Caco-2 (cell line): ENCODE data around the gene OR2A2. TPM values are rescaled to one million over a fixed set of nuclear protein-coding genes. Genes with fewer than 3 reads are reported as not detected.

Experiments used
- BruUV-seq: library from RNA; stranded (reverse); fragments of 400-500 nt; replicated peaks from 2 replicates; lab custom pipeline; 2021; lab: Mats Ljungman, UMichigan
- CTCF ChIA-PET: fragments of 300-600 bp; sonication (Branson Sonifier 250); formaldehyde crosslinking; loops from one replicate; lab custom pipeline; 2022; ENCODE audit warnings: antibody characterized with exemption; lab: Charles Lee
- POLR2A ChIA-PET: fragments of 300-600 bp; sonication (Branson Sonifier 250); formaldehyde crosslinking; loops from one replicate; lab custom pipeline; 2022; ENCODE audit warnings: antibody characterized with exemption; lab: Charles Lee
- DNase-seq, 2 experiments: peaks; one replicate each; pipeline versions ENCODE4 v3.0.0 to v3.0.0-alpha.2; 2020 to 2022
- H3K27me3 ChIP-seq: replicated peaks from 2 replicates; pipeline ENCODE4 v1.6.0; 2011; ENCODE audit warnings: low read length; ENCODE audit not compliant: control insufficient read depth, insufficient read depth
- H3K36me3 ChIP-seq: 2 replicates; pipeline ENCODE4 v1.5.1; 2011; ENCODE audit warnings: low read length; ENCODE audit not compliant: control insufficient read depth, insufficient read depth
- H3K4me1 ChIP-seq: fragments of 250-450 bp; sonication (Bioruptor Pico); 2 replicates; pipeline ENCODE4 v1.5.1; 2020; ENCODE audit warnings: mild to moderate bottlenecking
- H3K4me3 ChIP-seq: 2 replicates; pipeline ENCODE4 v1.5.1; 2011; ENCODE audit warnings: low read depth, mild to moderate bottlenecking, control low read depth, low read length
- H3K9me3 ChIP-seq: fragments of 250-450 bp; sonication (Bioruptor Pico); 2 replicates; pipeline ENCODE4 v1.5.1; 2020; ENCODE audit warnings: mild to moderate bottlenecking, moderate library complexity
- H3K27ac Mint-ChIP-seq: one replicate; pipeline ENCODE4 v1.8.0; 2022; ENCODE audit warnings: mixed read lengths; ENCODE audit not compliant: unreplicated experiment
- H3K27me3 Mint-ChIP-seq: one replicate; pipeline ENCODE4 v1.8.0; 2022; ENCODE audit warnings: mixed read lengths; ENCODE audit not compliant: insufficient read depth, unreplicated experiment
- H3K36me3 Mint-ChIP-seq: one replicate; pipeline ENCODE4 v1.8.0; 2022; ENCODE audit warnings: mild to moderate bottlenecking, mixed read lengths; ENCODE audit not compliant: insufficient read depth, unreplicated experiment
- H3K4me1 Mint-ChIP-seq: one replicate; pipeline ENCODE4 v1.8.0; 2022; ENCODE audit warnings: low read depth, mixed read lengths; ENCODE audit not compliant: unreplicated experiment
- H3K4me3 Mint-ChIP-seq: one replicate; pipeline ENCODE4 v1.8.0; 2022; ENCODE audit warnings: mild to moderate bottlenecking, moderate library complexity, mixed read lengths; ENCODE audit not compliant: unreplicated experiment
- H3K9me3 Mint-ChIP-seq: one replicate; pipeline ENCODE4 v1.8.0; 2022; ENCODE audit warnings: mixed read lengths; ENCODE audit not compliant: unreplicated experiment
- intact Hi-C: fragments of 100-400 bp; cut with micrococcal nuclease; formaldehyde crosslinking; loops from one replicate; pipeline ENCODE4 v1.10.0; 2022; ENCODE audit not compliant: unreplicated experiment
- total RNA-seq: library from RNA; stranded (reverse); gene quantifications from 2 replicates; pipeline ENCODE4 v1.2.3, GENCODE V29; 2022
- TF ChIP-seq, protein P1 (sequence below), 2 experiments: fragments of 200-600 bp in 1 of 2; IDR thresholded peaks; 1 replicate in 1 of 2; 2 replicates in 1 of 2; pipeline versions ENCODE4 v1.5.1 to v1.8.0; 2011 to 2022; ENCODE audit warnings: antibody characterized with exemption in 1 of 2, control low read depth in 1 of 2, inconsistent platforms in 1 of 2, low read depth in 1 of 2, low read length in 1 of 2, mild to moderate bottlenecking in 1 of 2, moderate library complexity in 1 of 2; ENCODE audit not compliant: insufficient read depth in 1 of 2, severe bottlenecking in 1 of 2, unreplicated experiment in 1 of 2

The OR2A2 gene
- total RNA-seq, 1 experiment from 2014 or later, result not detected

DNA sequence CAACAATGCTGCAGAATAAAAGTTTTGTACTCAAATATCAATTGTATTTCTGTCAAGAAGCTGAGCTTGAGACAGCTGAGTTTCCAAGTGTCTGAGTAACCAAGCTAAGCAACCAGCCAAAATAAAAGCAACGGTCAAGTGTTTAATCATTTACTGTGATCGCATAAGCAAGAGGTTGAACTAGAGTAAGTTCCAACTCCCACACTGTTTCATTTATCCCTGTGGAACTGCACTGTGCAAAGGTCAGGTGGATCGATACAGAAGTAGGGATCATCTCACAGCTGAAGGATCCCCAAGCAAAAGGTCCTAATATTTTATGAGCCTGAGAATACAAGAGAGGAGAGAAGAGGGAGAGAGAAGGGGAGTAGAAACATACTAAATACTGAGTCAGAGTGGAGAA is 35.0 kb downstream of the OR2A2 start:
- ChIA-PET POLR2A (no interaction called here), CTCF (no interaction called here)
- TF ChIP-seq, protein P1, sequence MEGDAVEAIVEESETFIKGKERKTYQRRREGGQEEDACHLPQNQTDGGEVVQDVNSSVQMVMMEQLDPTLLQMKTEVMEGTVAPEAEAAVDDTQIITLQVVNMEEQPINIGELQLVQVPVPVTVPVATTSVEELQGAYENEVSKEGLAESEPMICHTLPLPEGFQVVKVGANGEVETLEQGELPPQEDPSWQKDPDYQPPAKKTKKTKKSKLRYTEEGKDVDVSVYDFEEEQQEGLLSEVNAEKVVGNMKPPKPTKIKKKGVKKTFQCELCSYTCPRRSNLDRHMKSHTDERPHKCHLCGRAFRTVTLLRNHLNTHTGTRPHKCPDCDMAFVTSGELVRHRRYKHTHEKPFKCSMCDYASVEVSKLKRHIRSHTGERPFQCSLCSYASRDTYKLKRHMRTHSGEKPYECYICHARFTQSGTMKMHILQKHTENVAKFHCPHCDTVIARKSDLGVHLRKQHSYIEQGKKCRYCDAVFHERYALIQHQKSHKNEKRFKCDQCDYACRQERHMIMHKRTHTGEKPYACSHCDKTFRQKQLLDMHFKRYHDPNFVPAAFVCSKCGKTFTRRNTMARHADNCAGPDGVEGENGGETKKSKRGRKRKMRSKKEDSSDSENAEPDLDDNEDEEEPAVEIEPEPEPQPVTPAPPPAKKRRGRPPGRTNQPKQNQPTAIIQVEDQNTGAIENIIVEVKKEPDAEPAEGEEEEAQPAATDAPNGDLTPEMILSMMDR (IDR thresholded peaks at IDR 0.05; ENCODE audit: insufficient read depth in 1 of 2, low read depth in 1 of 2, low read length in 1 of 2, severe bottlenecking in 1 of 2, unreplicated experiment in 1 of 2), result no peak
- Histone ChIP-seq H3K27me3 (no peaks in the 10 kb centered on the region), H3K4me3 (no peak overlapping the region), H3K4me1 (no peaks in the 10 kb centered on the region), H3K36me3 (no peaks in the 10 kb centered on the region), H3K9me3 (peaks cover 22% of the 10 kb centered on the region)
- H3K4me3 Mint-ChIP-seq, result no peak overlapping the region
- no peak overlapping the region for H3K27ac Mint-ChIP-seq
- H3K4me1 Mint-ChIP-seq, result no peaks in the 10 kb centered on the region
- no peaks in the 10 kb centered on the region for H3K27me3 Mint-ChIP-seq
- intact Hi-C loops, result no loop called here
- no peak for DNase-seq
- peaks cover 56% of the 10 kb centered on the region for H3K9me3 Mint-ChIP-seq
- no TSS peak for BruUV-seq
- no peaks in the 10 kb centered on the region for H3K36me3 Mint-ChIP-seq

- peaks cover 4% of the 10 kb centered on the region for H3K27me3 Mint-ChIP-seq
- BruUV-seq, result no TSS peak
Observed at GRCh38 chr7:144148224-144148827, 38.9 kb downstream of the OR2A2 start.

DNA sequence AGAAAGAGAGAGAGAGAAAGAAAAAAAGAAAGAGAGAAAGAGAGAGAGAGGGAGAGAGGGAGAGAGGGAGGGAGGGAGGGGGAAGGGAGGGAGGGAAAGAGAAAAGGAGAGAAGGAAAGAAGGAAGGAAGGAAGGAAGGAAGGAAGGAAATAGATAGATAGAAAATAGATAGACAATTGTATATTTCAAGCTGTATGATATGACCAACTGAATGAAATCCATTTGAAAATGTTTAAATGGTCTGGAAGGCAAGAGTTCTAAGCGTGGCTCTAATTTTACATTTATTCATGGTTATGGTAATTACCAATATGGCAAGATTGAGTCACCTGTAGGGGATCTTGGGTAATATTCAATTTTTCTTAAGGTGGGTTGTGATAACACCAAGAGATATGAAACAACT is 49.5 kb downstream of the OR2A2 start:
- Mint-ChIP-seq H3K4me1 (no peaks in the 10 kb centered on the region), H3K27me3 (peaks cover 18% of the 10 kb centered on the region), H3K9me3 (no peaks in the 10 kb centered on the region), H3K4me3 (no peak overlapping the region), H3K27ac (no peak overlapping the region), H3K36me3 (no peaks in the 10 kb centered on the region)
- no peaks in the 10 kb centered on the region for H3K27me3 ChIP-seq
- no peaks in the 10 kb centered on the region for H3K36me3 ChIP-seq
- intact Hi-C loops, result no loop called here
- TF ChIP-seq, protein P1 (IDR thresholded peaks at IDR 0.05; ENCODE audit: insufficient read depth in 1 of 2, low read depth in 1 of 2, low read length in 1 of 2, severe bottlenecking in 1 of 2, unreplicated experiment in 1 of 2), result no peak
- CTCF ChIA-PET, result no interaction called here
- no peak overlapping the region for H3K4me3 ChIP-seq
- no peak for DNase-seq
- no peaks in the 10 kb centered on the region for H3K9me3 ChIP-seq
- H3K4me1 ChIP-seq, result no peaks in the 10 kb centered on the region
- POLR2A ChIA-PET, result no interaction called here
- no TSS peak for BruUV-seq

More at GRCh38 chr7:144148224-144148827, 38.9 kb downstream of the OR2A2 start:
- TF ChIP-seq, protein P1 (IDR thresholded peaks at IDR 0.05; ENCODE audit: insufficient read depth in 1 of 2, low read depth in 1 of 2, low read length in 1 of 2, severe bottlenecking in 1 of 2, unreplicated experiment in 1 of 2), result no peak
- no peak for DNase-seq
- Histone ChIP-seq H3K27me3 (no peaks in the 10 kb centered on the region), H3K36me3 (no peaks in the 10 kb centered on the region), H3K4me3 (no peak overlapping the region), H3K4me1 (no peaks in the 10 kb centered on the region), H3K9me3 (peaks cover 34% of the 10 kb centered on the region)
- intact Hi-C loops, result no loop called here
- no peak overlapping the region for H3K27ac Mint-ChIP-seq
- ChIA-PET CTCF (no interaction called here), POLR2A (no interaction called here)
- H3K4me3 Mint-ChIP-seq, result no peak overlapping the region
- no peaks in the 10 kb centered on the region for H3K36me3 Mint-ChIP-seq
- peaks cover 51% of the 10 kb centered on the region for H3K9me3 Mint-ChIP-seq
- no peaks in the 10 kb centered on the region for H3K4me1 Mint-ChIP-seq

Other genes starting within 250 kb of the OR2A2 start
- 92.3 and 95.1 TPM in 2 replicates for gene TCAF1, start 207.4 kb upstream of the OR2A2 start, total RNA-seq
- not detected in 2 replicates for gene OR2F2, start 174.3 kb upstream of the OR2A2 start, total RNA-seq
- 1.6 TPM in 1 of 2 replicates, not detected in the other for gene OR2F1, start 154.7 kb upstream of the OR2A2 start, total RNA-seq
- gene OR6B1, start 109.3 kb upstream of the OR2A2 start, total RNA-seq, result not detected in 2 replicates
- not detected in 2 replicates for gene OR2A5, start 60.6 kb upstream of the OR2A2 start, total RNA-seq
- gene OR2A25, start 39.8 kb upstream of the OR2A2 start, total RNA-seq, result not detected in 2 replicates
- gene OR2A12, start 23.3 kb upstream of the OR2A2 start, total RNA-seq, result not detected in 2 replicates
- gene OR2A14, start 13.6 kb downstream of the OR2A2 start, total RNA-seq, result not detected in 2 replicates
- not detected in 2 replicates for gene CTAGE4, start 73.9 kb downstream of the OR2A2 start, total RNA-seq
- 15.7 and 20.5 TPM in 2 replicates for gene ARHGEF35, start 86.2 kb downstream of the OR2A2 start, total RNA-seq
- gene OR2A42, start 130.0 kb downstream of the OR2A2 start, total RNA-seq, result not detected in 2 replicates
- 1.3 and 2.0 TPM in 2 replicates for gene OR2A7, start 155.2 kb downstream of the OR2A2 start, total RNA-seq
- 5.7 and 6.3 TPM in 2 replicates for gene CTAGE8, start 159.7 kb downstream of the OR2A2 start, total RNA-seq
- gene OR2A1, start 202.8 kb downstream of the OR2A2 start, total RNA-seq, result not detected in 2 replicates
- gene ARHGEF5, start 245.8 kb downstream of the OR2A2 start, total RNA-seq, result 21.4 and 26.4 TPM in 2 replicates